HG02938 (cell line): ENCODE results near the gene BCL2.

Experiments used
- ATAC-seq: cut with Tn5 transposase; IDR thresholded peaks from one replicate; pipeline ENCODE4 v1.9.1; 2021; ENCODE audit warnings: mild to moderate bottlenecking, moderate library complexity; ENCODE audit not compliant: unreplicated experiment

BCL2 gene

DNA sequence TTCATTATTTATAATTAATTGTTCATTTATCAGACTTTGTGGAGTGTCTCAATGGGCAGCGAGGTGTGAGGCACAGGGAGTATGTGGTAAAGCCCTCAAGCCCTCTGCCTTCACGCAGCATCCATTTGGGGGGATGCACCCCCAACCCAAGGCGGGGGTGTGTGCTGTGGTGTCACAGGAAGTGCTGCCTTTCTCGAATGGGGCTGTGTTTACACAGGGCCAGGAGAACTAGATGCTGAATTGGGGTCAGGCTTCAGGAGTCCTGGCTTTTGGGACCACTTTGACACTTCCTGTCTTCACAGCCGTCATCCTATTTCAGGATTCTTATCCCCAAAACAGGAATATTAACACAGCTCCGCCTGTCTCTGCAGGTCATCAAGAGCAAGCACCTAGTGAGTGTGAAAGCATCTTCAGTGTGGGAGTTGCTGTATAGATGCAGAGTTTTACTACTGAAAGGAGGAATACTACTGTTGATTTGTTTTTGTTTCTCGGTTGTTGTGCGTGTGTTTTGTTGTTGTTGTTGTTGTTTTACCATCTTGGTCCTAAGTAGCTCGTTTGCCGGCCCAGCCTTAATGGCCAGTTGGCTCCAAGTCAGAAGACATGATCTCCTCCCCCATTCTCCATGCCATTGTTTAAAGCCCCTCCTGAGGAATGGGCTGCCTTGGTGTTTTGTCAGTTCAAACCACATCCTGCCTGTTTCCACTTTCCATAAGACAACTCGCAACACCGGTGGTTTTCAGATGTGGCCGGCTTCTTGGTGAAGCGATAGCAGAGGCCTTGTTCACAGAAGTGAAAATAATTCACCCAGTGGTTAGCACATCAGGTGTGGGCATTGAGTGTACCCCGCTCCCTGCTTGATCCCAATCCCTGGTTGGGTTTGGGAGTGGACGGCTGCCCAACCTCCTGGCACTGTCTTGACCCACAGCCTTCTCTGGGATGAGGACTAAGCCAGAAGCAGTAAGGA lies 221.3 kb downstream of the BCL2 start:
- peak; percentile 61 for ATAC-seq

DNA sequence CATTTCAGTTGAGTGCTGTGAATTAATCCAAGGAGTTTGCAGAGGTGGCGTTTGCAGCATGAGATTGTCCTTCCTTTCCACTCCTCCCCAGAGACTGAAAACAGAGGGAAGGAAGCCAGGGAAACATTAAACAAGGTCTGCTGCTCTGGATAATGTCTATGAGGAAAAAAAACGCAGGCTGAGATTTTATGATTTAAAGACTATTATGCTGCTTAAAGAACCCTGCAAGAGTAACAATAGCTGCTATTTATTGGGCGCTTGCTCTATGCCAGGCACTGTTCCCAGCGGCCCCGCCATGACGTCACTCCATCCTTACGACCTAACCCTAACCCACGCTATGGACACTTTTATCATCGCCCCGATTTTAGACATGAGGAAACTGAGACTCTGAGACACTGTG lies 222.4 kb downstream of the BCL2 start:
- no peak for ATAC-seq

DNA sequence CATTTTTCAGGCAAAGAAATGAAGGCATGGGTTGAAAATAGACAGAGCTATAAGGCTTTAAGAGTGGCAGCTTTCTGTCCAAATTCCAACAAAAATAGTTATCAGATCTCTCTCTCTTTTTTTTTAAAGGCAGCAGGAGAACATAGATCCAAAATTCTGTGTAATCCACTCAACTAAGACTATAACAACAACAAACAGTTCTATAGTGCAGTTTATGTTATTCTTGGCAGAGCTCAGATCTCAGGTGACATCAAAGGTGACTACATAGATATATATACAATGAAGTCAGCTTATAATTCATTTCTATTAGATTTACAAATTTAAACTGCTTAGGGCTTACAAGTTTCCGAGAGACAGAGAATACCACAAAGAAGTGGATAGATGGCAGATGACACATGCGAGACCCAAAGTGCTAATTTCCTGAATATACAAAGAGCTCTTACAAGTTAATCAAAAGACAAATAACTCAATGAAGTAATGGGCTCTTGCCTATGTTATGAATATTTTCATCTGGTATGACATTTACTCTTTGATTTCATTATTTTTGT lies 223.2 kb downstream of the BCL2 start:
- no peak for ATAC-seq

DNA sequence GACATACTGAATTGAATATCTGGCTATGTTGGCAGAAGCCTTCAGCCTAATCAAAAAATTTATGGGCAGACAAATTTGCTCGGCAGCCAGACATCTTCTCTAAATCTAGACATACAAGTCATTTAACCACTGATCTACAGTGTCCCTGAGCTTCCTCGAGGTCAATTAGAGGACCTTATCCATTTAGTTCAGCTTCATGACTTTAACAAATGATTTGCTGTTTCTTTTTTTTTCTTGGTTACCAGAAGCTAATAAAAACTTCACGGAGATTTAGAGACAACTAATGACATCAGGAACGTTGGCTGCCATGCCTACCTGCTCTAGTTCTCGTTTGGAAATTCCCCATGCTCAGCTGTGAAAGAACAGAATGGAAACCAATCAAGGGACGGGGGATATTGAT lies 223.8 kb downstream of the BCL2 start:
- ATAC-seq = no peak

DNA sequence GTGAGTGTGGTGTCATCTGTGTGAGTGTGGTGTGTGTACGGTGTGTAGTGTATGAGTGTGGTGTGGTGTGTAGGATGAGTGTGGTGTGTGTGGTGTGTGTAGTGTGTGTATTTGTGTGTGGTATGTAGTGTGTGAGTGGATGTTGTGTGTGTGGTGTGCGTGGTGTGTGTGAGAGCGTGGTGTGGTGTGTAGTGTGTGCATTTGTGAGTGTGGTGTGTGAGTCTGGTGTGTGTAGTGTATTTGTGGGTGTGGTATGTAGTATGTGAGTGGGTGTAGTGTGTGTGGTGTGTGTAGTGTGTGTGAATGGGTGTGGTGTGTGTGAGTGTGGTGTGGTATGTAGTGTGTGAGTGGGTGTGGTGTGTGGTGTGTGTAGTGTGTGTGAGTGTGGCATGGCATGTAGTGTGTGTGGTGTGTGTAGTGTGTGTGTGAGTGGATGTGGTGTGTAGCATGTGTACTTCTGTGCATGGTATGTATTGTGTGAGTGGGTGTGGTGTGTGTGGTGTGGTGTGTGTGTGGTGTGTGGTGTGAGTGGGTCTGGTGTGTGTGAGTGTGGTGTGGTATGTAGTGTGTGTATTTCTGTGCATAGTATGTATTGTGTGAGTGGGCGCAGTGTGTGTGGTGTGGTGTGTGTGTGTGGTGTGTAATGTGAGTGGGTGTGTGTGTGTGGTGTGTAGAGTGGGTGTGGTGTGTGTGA lies 227.8 kb downstream of the BCL2 start:
- no peak for ATAC-seq

DNA sequence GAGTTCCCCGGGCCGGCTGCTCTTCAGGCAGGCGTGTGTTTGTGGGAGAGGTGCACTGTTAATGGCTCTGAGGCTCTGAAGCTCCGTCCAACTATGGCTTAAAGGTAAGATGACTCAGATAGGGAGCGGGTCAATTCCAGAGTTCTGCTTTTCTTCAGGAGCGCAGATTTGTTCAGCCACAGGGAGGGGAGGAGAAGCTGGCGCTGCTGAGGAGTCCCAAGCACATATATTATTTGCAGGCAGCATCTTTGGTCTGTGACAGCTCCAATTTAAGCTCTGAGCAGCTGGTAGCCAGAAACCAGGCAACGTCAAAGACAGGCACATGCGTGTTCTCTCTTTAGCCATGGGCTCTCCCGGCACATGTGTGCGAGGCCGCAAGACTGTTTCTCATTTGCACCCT lies 229.2 kb downstream of the BCL2 start:
- ATAC-seq = no peak

DNA sequence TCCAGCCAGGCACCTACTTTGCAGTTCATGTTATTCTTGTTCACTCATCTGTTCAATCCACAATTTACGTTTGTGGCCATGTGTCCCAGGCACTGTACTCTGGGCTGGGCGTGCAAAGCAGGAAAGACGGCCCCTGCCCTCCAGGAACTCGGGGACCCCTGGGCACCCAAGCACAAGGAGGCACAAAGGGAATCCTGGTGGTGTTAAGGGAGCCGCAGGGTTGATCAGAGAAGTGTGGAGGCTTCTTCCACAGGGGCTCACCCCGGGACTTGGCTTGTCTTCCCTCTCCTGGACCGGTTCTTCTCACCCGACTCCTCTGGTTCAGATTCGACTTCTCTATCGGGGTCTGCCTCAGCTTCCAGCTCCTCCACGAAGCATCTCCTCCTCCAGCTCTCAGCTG lies 230.5 kb downstream of the BCL2 start:
- no peak for ATAC-seq

DNA sequence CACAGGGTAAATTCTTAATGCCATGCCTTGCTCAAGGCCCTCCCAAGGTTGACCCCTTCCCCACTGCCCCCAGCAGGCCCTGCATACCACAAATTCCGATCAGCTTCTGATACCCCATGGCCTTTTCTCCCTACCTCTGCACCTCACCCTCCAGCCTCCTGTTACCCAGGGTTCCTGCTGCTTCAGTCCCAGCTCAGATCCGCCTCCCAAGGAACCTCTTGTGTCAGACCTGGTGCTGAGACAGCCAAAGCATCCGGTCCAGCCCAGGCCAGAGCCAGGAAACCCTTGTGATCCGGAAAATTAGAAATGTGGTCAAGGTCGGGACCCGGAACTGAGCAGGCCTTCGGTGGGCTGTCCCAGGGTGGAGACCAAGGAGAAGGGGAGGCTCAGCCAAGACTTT lies 231.3 kb downstream of the BCL2 start:
- no peak for ATAC-seq

DNA sequence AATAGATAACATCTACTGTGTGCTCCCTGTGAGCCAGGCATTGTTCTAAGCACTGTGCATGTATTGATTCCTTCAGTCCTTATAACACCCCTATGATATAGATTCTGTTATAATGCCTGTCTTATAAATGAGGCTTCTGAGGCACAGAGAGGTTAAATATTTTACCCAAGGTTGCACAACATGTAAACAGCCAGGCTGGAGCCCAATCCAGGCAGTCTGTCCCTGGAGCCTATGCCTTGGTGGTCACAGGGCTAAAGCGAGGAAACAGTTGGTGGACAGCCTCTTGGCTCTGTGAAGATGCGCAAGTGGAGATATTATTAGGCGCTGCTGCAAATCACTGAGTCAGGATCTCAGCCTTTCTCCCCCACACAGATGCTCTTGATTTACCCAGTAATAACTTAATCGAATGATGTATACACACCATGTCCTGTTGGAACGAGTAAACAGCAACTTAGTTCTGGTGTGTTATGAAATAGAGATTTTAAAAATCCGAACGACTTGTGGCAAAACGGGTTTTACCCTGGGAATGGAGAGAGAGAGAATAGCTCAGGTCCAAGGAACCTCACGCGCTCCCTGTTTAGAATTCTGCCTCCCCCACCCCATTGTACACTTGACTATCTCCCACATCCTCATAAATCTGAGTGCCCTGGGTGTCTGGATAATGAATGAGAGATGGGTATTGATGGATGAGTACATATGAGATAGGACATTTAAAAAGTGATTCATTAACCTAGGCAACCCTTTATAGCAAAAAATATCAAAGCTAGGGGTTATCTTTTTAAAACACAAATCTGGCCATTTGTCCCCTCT lies 231.9 kb downstream of the BCL2 start:
- no peak for ATAC-seq

DNA sequence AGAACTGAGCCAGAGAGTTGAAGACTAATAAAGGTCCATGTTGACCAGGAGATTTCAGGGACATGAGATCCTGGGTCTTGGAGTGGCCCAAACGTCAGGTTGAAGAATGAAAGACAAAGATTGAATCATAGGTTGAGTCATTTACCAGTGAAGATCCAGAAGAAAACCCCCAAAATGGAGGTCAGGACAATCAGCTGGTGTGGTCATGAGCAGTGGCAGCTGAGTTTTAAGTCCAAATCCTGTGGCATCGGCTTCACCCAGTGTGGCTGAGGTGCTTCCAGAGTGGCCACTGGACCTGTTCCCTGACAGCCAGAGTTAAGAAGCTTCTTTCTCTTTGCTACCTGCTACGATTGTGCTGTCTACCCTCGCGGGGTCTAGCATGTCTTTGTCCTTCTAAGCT lies 234.0 kb downstream of the BCL2 start:
- no peak for ATAC-seq

DNA sequence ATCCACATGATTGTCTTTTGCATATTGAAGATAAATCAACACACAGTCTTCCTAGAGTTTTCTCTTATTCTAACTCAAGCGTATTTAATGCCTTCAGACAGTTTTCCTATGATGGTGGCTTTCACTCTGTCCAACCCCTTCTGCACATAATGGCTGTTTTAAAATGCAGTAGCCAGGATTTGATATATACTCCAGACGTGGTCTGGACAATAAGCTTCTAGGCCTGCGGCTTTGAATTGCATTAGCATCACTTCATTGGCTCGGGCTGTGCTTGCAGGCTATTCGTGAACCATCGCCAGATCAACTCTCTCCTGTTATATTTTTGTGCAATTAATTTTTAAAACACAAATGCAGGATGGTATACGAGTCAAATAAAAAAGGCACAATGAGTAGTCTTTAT lies 235.3 kb downstream of the BCL2 start:
- no peak for ATAC-seq

DNA sequence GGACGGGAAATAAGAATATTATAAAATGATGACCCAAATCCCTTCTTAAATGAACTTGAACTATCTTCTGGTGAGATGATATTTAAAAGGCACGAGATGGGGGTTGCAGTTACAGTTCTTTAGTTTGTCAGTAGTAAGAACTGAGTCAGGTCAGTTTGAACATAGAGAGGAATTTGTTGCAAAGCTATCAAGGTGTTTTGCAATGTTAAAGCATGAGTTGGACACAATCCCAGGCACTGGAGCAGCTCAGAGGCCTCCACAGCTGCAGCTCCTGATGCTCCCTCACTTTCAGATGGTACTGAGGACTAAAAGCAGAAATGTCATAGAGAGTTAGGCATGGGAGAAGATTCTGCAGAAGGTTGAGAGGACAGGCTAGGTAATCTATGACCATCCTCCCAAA lies 236.0 kb downstream of the BCL2 start:
- ATAC-seq = no peak

DNA sequence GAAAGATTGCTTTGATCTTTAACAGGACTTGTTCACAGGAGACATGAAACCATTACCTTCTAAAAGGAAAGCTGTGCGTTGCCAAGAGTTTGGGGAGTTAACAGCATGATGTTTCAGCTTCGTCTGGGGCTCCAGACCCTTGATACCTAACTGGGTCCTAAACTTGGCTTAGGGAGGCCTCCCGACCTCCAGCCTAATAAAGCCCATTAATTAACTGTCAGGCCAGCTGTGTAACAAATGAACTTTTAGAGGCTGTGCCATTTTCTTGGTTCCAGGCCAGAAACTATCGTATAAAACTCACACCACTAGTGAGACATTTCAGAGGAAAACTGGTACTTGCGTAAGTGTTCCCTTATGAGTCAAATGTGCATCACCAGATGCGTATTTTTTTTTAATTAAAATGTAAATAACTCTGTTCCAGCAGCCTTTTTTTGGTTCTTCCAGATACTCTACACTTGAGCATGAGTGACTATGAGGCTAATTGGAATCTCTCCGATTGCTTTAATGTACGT lies 236.5 kb downstream of the BCL2 start:
- ATAC-seq = no peak

DNA sequence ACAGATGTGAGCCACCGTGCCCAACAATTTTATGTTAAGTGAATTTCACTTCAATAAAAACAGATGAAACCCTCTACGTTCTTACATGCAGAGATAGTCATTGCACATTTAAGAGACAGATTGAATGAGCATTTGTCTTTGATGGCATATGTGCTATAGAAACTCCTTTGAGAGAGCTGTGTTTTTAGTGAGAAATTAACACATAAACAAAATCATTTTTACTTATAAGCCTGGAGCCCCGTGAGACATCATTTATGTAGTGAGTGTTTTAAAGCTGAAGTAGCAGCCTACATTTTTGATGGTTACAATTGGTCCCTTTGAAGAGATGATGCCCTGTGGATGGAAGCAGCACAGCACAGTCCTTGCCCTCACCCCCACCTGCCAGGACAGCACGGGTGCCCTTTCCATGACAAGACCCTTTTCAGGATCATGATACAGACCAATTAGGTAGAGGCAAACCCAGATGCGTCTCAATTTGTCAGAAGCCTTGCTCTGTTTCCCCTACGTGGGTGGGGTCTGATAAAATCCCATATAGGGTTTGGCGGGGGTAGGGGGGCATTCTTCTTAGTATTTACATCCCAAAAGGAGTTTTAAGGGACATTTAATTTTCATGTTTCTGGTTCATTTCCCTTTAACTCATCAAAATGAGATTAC lies 237.1 kb downstream of the BCL2 start:
- ATAC-seq = no peak

DNA sequence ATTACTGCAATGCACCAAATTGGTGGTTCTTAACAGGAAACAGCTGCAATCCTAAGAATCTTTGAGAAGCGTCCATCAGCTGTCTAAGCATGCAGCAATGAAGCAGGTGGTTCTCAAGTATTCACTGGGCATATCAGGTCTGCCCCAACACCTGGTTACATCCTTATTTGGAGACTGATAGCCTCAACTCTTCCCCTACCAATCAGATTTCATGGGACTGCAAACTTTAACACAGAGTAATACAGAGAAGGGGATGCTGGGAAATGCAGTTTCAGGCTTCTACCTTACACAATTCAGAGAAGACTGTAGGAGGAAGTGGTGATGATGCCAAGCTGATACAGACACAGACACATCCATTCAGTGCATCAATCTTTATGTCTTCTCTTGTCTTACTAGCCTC lies 240.5 kb downstream of the BCL2 start:
- peak; percentile 48 for ATAC-seq

DNA sequence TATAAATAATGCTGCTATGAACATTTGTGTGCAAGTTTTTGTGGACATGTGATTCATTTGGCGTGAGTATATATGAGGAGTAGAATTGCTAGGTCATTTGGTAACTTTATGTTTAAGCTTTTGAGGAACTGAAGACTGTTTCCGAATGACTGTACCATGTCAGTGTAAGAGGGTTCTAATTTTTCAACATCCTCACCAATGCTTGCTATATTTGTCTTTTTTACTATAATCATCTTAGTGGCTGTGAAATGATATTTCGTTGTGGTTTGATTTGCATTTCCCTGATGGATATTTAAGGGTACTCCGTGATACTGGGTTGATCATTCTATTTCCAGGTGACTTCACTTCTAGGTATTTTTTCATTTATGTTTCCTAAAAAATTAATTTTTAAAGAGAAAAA lies 241.1 kb downstream of the BCL2 start:
- peak; percentile 93 for ATAC-seq

DNA sequence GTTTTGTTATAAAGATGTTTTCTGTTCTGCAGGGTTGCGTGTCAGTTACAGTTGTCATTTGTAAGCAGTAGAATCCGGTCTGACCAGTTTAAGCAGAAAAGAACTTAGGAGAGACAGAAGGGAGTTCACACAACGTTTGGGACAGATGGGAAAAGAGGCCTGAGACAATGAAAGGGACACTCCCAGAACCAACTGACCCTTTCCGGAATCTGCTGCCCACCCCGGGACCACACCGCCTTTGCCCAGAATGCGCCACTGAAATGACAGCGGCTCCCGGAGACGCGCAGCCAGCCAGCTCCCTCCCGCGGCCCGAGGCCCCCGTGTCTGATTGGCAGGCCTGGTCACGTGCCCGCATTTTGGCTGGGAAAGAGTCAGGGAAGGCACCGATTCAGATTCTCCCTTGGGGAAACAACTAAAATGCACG lies 244.6 kb downstream of the BCL2 start:
- no peak for ATAC-seq

DNA sequence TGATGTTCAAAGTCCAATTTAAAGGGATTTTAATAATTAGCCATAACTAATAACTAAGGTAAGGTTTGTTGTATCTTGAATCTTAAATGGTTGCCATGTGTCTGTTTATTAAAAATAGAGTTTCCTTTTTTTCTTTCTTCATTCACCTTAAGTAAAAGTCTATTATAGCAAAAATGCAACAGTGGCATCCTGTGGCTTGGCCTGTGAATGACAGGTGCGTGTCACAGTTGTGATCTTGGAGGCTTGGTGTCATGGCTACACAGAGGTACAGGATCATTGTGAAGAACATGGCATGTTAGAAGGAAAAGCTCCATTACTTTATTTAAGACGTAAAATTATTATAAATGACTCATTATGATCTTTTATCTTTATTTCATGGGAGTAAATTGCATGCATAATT lies 246.1 kb downstream of the BCL2 start:
- peak; percentile 41 for ATAC-seq
